Measurements from ENCODE around the gene LSMEM2. TPM values are rescaled to one million over a fixed set of nuclear protein-coding genes. Genes with fewer than 3 reads are reported as not detected.

LSMEM2 gene
- total RNA-seq, 1 donor from 2014 or later: not detected

- TF ChIP-seq, protein P1, sequence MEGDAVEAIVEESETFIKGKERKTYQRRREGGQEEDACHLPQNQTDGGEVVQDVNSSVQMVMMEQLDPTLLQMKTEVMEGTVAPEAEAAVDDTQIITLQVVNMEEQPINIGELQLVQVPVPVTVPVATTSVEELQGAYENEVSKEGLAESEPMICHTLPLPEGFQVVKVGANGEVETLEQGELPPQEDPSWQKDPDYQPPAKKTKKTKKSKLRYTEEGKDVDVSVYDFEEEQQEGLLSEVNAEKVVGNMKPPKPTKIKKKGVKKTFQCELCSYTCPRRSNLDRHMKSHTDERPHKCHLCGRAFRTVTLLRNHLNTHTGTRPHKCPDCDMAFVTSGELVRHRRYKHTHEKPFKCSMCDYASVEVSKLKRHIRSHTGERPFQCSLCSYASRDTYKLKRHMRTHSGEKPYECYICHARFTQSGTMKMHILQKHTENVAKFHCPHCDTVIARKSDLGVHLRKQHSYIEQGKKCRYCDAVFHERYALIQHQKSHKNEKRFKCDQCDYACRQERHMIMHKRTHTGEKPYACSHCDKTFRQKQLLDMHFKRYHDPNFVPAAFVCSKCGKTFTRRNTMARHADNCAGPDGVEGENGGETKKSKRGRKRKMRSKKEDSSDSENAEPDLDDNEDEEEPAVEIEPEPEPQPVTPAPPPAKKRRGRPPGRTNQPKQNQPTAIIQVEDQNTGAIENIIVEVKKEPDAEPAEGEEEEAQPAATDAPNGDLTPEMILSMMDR (IDR thresholded peaks at IDR 0.05): no peak
- Histone ChIP-seq H3K27ac (no peak overlapping the region), H3K4me1 (peaks cover 43% of the 10 kb centered on the region), H3K36me3 (peaks cover 30% of the 10 kb centered on the region), H3K9me3 (no peaks in the 10 kb centered on the region), H3K27me3 (no peaks in the 10 kb centered on the region), H3K4me3 (no peak overlapping the region)
- intact Hi-C loops (cut with DNase I): no loop called here
- no peak for ATAC-seq
- no peak for DNase-seq
These were observed 46.8 kb downstream of the LSMEM2 start for GRCh38 chr3:50325497-50326181.

DNA sequence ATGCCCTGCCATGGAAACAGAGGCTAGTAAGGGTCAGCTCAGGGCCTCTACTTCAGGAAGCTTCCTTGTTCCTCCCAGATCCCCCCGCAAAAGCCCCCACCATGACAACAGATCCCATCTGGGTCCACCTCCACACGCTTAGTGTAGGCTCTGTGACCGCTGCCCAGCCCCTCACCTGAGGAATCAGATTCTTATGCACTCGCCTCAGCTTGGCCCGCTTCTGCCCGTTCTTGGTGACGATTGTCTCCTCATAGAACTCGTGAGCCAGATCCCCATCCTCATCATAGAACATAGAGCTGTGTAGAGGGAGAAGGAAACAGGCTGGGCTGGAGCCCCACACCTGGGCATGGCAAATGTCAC lies 47.3 kb downstream of the LSMEM2 start:
- Histone ChIP-seq H3K36me3 (peaks cover 35% of the 10 kb centered on the region), H3K27me3 (no peaks in the 10 kb centered on the region), H3K4me3 (no peak overlapping the region), H3K4me1 (peaks cover 43% of the 10 kb centered on the region), H3K9me3 (no peaks in the 10 kb centered on the region), H3K27ac (no peak overlapping the region)
- DNase-seq: no peak
- intact Hi-C loops (cut with DNase I): no loop called here
- no peak for ATAC-seq
- TF ChIP-seq, protein P1 (IDR thresholded peaks at IDR 0.05): no peak

DNA sequence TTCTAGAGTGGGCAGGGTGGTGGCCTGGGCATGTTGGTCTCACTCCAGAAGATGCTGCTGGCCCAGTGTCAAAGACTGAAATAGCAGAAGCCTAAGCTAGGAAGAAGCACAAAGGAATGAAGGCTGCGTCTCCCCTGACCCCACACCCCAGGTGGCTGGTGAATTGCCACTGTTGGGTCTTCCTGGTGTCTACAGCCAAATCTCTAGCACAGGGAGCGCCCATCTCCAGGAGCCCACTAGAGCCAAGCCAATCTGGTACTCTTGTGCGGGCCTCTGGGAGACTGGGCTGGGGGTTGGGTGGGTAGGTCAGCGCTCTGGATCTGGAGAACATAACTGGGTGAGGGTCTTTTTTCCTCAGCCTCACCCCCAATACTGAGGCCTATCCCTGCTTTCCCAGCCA lies 48.2 kb downstream of the LSMEM2 start:
- ATAC-seq (no peak), DNase-seq (no peak)
- H3K27me3 ChIP-seq: no peaks in the 10 kb centered on the region
- TF ChIP-seq, protein P1 (IDR thresholded peaks at IDR 0.05): no peak
- intact Hi-C loops (cut with DNase I): no loop called here
- H3K9me3 ChIP-seq: no peaks in the 10 kb centered on the region
- peak overlapping the region; percentile 99 for H3K4me3 ChIP-seq
- peaks cover 42% of the 10 kb centered on the region for H3K36me3 ChIP-seq
- H3K4me1 ChIP-seq: peaks cover 40% of the 10 kb centered on the region
- peak overlapping the region; percentile 89 for H3K27ac ChIP-seq

DNA sequence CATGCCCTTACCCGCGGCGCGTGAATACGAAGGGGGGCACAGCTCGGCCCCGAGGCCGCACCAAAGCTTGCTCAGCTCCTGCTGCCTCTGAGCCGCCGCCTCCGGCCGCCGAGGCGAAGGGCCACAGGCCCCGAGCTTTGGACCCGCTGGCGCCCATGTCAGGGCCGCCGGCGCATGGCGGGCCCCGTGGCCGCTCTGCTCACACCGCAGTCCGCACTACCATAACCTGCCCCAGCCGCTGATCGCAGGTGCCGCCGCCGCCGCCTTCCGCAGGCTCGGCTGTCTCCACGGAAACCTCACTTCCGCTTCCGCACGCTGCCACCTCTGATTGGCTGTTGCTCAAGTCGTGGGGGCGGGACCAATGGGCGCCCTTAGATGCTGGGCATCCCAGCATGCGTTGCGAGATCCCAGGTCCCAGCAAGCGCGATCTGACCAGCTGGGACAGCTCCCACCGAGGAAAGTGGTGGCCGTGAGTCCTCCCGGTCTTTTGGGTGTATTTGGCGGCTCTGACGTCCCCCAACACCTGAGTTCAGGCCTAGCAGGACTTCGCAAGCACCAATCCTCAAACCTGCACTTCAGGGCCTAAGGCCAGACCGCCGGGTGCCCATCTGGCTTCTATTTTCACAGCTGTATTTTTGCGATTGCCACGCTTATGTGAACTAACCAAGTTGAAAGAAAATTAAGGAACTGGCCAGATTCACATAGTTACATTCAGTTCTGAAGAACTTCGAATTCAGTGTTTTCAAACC lies 49.2 kb downstream of the LSMEM2 start, which contains the start of gene TUSC2:
TUSC2 (minus strand) TSS at position 281 of the 749 bp plus-strand sequence; CDS start at position 157, 124 bp downstream.
- DNase-seq: peak; percentile 98
- Histone ChIP-seq H3K4me3 (peak within 1 kb of the TSS; percentile 99), H3K27ac (peak within 1 kb of the TSS; percentile 89), H3K36me3 (peaks cover 42% of the 10 kb centered on the region), H3K4me1 (peaks cover 31% of the 10 kb centered on the region), H3K9me3 (no peaks in the 10 kb centered on the region), H3K27me3 (no peaks in the 10 kb centered on the region)
- intact Hi-C loops (cut with DNase I): no loop called here
- ATAC-seq: peak; percentile 93
- TF ChIP-seq, protein P1 (IDR thresholded peaks at IDR 0.05): no peak

DNA sequence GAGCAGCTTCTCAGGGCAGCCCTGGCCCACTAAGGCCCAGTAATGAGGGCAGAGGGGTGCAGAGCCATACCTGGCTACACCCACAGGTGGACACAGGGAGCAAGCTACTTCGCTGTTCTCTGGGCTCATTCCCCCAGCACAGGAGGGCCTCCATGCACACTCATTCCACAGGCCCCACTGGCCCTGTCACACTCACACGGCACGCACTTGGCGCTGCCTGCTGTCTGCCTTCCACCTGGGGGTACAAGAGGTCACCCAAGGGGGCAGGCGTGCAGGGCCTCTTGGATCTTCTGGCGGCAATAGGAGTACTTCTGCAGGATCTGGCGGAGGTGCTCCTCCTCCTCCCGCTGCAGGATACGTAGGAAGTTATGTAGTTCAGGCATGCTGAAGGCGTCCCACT lies 51.4 kb downstream of the LSMEM2 start:
- Histone ChIP-seq H3K4me1 (peaks cover 34% of the 10 kb centered on the region), H3K27ac (no peak overlapping the region), H3K4me3 (no peak overlapping the region), H3K9me3 (no peaks in the 10 kb centered on the region), H3K27me3 (no peaks in the 10 kb centered on the region), H3K36me3 (peaks cover 42% of the 10 kb centered on the region)
- intact Hi-C loops (cut with DNase I): no loop called here
- DNase-seq (no peak), ATAC-seq (no peak)
- TF ChIP-seq, protein P1 (IDR thresholded peaks at IDR 0.05): no peak
